PC-3 (cell line): ENCODE measurements around the gene CELF1. TPM values are rescaled to one million over a fixed set of nuclear protein-coding genes. Genes with fewer than 3 reads are reported as not detected.

Source experiments
- ATAC-seq: fragments of 200-7000 bp; cut with Tn5 transposase; 2 replicates; pipeline ENCODE4 v1.9.1; 2020; ENCODE audit warnings: mild to moderate bottlenecking, moderate library complexity
- BruUV-seq: library from RNA; stranded (reverse); fragments of 400-500 nt; replicated peaks from 2 replicates; lab custom pipeline; 2021; lab: Mats Ljungman, UMichigan
- CTCF ChIA-PET: fragments of 300-600 bp; sonication (Branson Sonifier 250); formaldehyde crosslinking; loops from one replicate; lab custom pipeline; 2022; ENCODE audit warnings: antibody characterized with exemption; lab: Charles Lee
- POLR2A ChIA-PET: fragments of 300-600 bp; sonication (Branson Sonifier 250); formaldehyde crosslinking; loops from one replicate; lab custom pipeline; 2022; ENCODE audit warnings: antibody characterized with exemption; ENCODE audit not compliant: unreplicated experiment; lab: Charles Lee
- DNase-seq: peaks from one replicate; pipeline ENCODE4 v3.0.0-alpha.2; 2015
- H2AFZ ChIP-seq: fragments of 300-600 bp; sonication (generic); 2 replicates; pipeline ENCODE4 v1.6.0; 2016; ENCODE audit warnings: antibody characterized with exemption, low read length
- H3F3A ChIP-seq: fragments of 300-600 bp; sonication (generic); one replicate; pipeline ENCODE4 v1.6.0; 2017; ENCODE audit warnings: antibody characterized with exemption, low read length, control low read depth, mild to moderate bottlenecking; ENCODE audit not compliant: unreplicated experiment
- H3K27ac ChIP-seq: fragments of 300-600 bp; sonication (generic); 2 replicates; pipeline ENCODE4 v1.5.1; 2016; ENCODE audit warnings: mild to moderate bottlenecking, low read length
- H3K27me3 ChIP-seq: fragments of 300-600 bp; sonication (generic); 2 replicates; pipeline ENCODE4 v1.6.1; 2016; ENCODE audit warnings: low read length, mixed read lengths
- H3K36me3 ChIP-seq: fragments of 300-600 bp; sonication (generic); 2 replicates; pipeline ENCODE4 v1.6.1; 2016; ENCODE audit warnings: low read depth, mixed run types, low read length, mixed read lengths
- H3K4me1 ChIP-seq: fragments of 300-600 bp; sonication (generic); 2 replicates; pipeline ENCODE4 v1.5.1; 2016; ENCODE audit warnings: low read length; ENCODE audit not compliant: insufficient read depth
- H3K4me2 ChIP-seq: fragments of 300-600 bp; sonication (generic); 2 replicates; pipeline ENCODE4 v1.6.0; 2016; ENCODE audit warnings: low read length
- H3K4me3 ChIP-seq: fragments of 300-600 bp; sonication (generic); 2 replicates; pipeline ENCODE4 v1.5.1; 2016; ENCODE audit warnings: mild to moderate bottlenecking, low read length, mixed read lengths
- H3K79me2 ChIP-seq: fragments of 300-600 bp; sonication (generic); 2 replicates; pipeline ENCODE4 v1.6.1; 2017; ENCODE audit warnings: low read length, mixed read lengths
- H3K9ac ChIP-seq: fragments of 300-600 bp; sonication (generic); 2 replicates; pipeline ENCODE4 v1.6.0; 2016; ENCODE audit warnings: mild to moderate bottlenecking, low read length
- H3K9me2 ChIP-seq: fragments of 300-600 bp; sonication (generic); replicated peaks from 2 replicates; pipeline ENCODE4 v1.6.1; 2016; ENCODE audit warnings: mixed run types, low read length, mixed read lengths
- H3K9me3 ChIP-seq: fragments of 300-600 bp; sonication (generic); 2 replicates; pipeline ENCODE4 v1.6.1; 2016; ENCODE audit warnings: low read length, mixed read lengths
- H4K20me1 ChIP-seq: fragments of 300-600 bp; sonication (generic); 2 replicates; pipeline ENCODE4 v1.6.1; 2016; ENCODE audit warnings: low read length, mixed read lengths
- CTCF ChIP-seq: fragments of 300-600 bp; sonication (generic); conservative IDR thresholded peaks from 2 replicates; pipeline ENCODE4 v1.5.1; 2017; ENCODE audit warnings: antibody characterized with exemption, low read depth, mild to moderate bottlenecking, low read length
- EZH2 ChIP-seq: fragments of 300-600 bp; sonication (generic); IDR thresholded peaks from one replicate; pipeline ENCODE4 v1.6.1; 2017; ENCODE audit warnings: antibody characterized with exemption, mild to moderate bottlenecking, low read length; ENCODE audit not compliant: unreplicated experiment
- EZH2phosphoT487 ChIP-seq: fragments of 300-600 bp; sonication (generic); IDR thresholded peaks from 2 replicates; pipeline ENCODE4 v1.6.1; 2018; ENCODE audit warnings: mild to moderate bottlenecking, antibody characterized with exemption, low read length, borderline replicate concordance
- intact Hi-C: fragments of 100-400 bp; cut with micrococcal nuclease; formaldehyde crosslinking; loops from 2 replicates; pipeline ENCODE4 v1.9.0; 2023
- total RNA-seq: library from RNA; depleted of rRNA; stranded (reverse); fragments of >200 nt; gene quantifications from 2 replicates; pipeline ENCODE4 v1.2.3, GENCODE V29; 2014

CELF1 gene
- total RNA-seq, 1 experiment from 2014 or later: 80.1 TPM

GRCh38 chr11:47589118-47589517 lies 36.2 kb upstream of the CELF1 start:
- TF ChIP-seq EZH2 (no peak), EZH2phosphoT487 (no peak), CTCF (no peak)
- 0 out of 2 replicates have a peak, but pooled peaks cover 3% of the 10 kb centered on the region for H3K36me3 ChIP-seq
- H3F3A ChIP-seq: no peaks in the 10 kb centered on the region
- DNase-seq (no peak), ATAC-seq (no peak)
- H3K9ac ChIP-seq: no peak overlapping the region
- ChIA-PET CTCF (no interaction called here), POLR2A (no interaction called here)
- no peaks in the 10 kb centered on the region for H3K9me3 ChIP-seq
- no peaks in the 10 kb centered on the region for H3K79me2 ChIP-seq
- no peak overlapping the region for H3K4me2 ChIP-seq
- peaks cover 11% of the 10 kb centered on the region for H3K27me3 ChIP-seq
- H3K9me2 ChIP-seq: no peaks in the 10 kb centered on the region
- H3K27ac ChIP-seq: no peak overlapping the region
- H3K4me3 ChIP-seq: no peak overlapping the region
- intact Hi-C loops: no loop called here
- no TSS peak for BruUV-seq
- no peaks in the 10 kb centered on the region for H3K4me1 ChIP-seq
- no peak overlapping the region for H2AFZ ChIP-seq
- no peaks in the 10 kb centered on the region for H4K20me1 ChIP-seq

- H3K4me3 ChIP-seq: no peak overlapping the region
- BruUV-seq: no TSS peak
- POLR2A ChIA-PET: no interaction called here
- no peak overlapping the region for H3K4me2 ChIP-seq
- no peaks in the 10 kb centered on the region for H3F3A ChIP-seq
- H3K9me2 ChIP-seq: no peaks in the 10 kb centered on the region
- H3K9ac ChIP-seq: no peak overlapping the region
- H3K9me3 ChIP-seq: no peaks in the 10 kb centered on the region
- no peaks in the 10 kb centered on the region for H3K4me1 ChIP-seq
- no peak overlapping the region for H2AFZ ChIP-seq
- H4K20me1 ChIP-seq: no peaks in the 10 kb centered on the region
- TF ChIP-seq EZH2phosphoT487: no peak
- no peak for TF ChIP-seq CTCF
- TF ChIP-seq EZH2: no peak
- peaks cover 8% of the 10 kb centered on the region; the same call in 1 of the 2 replicates for H3K36me3 ChIP-seq
- DNase-seq: no peak
- H3K27me3 ChIP-seq: no peaks in the 10 kb centered on the region
- H3K79me2 ChIP-seq: no peaks in the 10 kb centered on the region
- no peak overlapping the region for H3K27ac ChIP-seq
- CTCF ChIA-PET: interaction anchor here (0.6 kb wide), 1 partner anchor 35 kb away, joined by 3 read pairs; the partner anchor contains the start of gene CELF1
- intact Hi-C loops: no loop called here
- no peak for ATAC-seq
These were observed 34.9 kb upstream of the CELF1 start for GRCh38 chr11:47587723-47588326.

- ATAC-seq (peak; percentile 11; the same call in 1 of the 2 replicates), DNase-seq (no peak)
- H3K4me1 ChIP-seq: no peaks in the 10 kb centered on the region
- ChIA-PET CTCF (interaction anchor here (0.6 kb wide), 1 partner anchor 34 kb away, joined by 3 read pairs; the partner anchor contains the start of gene CELF1), POLR2A (no interaction called here)
- H4K20me1 ChIP-seq: no peaks in the 10 kb centered on the region
- H3K9me2 ChIP-seq: no peaks in the 10 kb centered on the region
- no TSS peak for BruUV-seq
- H3K27me3 ChIP-seq: no peaks in the 10 kb centered on the region
- 0 out of 2 replicates have a peak, but pooled peaks cover under 1% of the 10 kb centered on the region for H3K79me2 ChIP-seq
- H3K27ac ChIP-seq: no peak overlapping the region
- intact Hi-C loops: no loop called here
- no peak overlapping the region for H3K9ac ChIP-seq
- no peak overlapping the region for H2AFZ ChIP-seq
- no peak overlapping the region for H3K4me2 ChIP-seq
- no peaks in the 10 kb centered on the region for H3K9me3 ChIP-seq
- TF ChIP-seq EZH2phosphoT487: no peak
- no peak for TF ChIP-seq EZH2
- TF ChIP-seq CTCF: no peak
- peaks cover 13% of the 10 kb centered on the region; the same call in 1 of the 2 replicates for H3K36me3 ChIP-seq
- no peaks in the 10 kb centered on the region for H3F3A ChIP-seq
- no peak overlapping the region for H3K4me3 ChIP-seq
These were observed 34.2 kb upstream of the CELF1 start for GRCh38 chr11:47587039-47587716.
